HUES6 (cell line): ENCODE results near the gene ZNF668.
A peak's percentile ranks its signal among the peaks of the same experiment; 100 is the strongest.

ENCODE experiments used
- H3K27ac ChIP-seq: 2 replicates; pipeline ENCODE4 v1.7.0; 2013; ENCODE audit warnings: low read depth, mild to moderate bottlenecking, low read length, inconsistent platforms
- H3K27me3 ChIP-seq: 2 replicates; pipeline ENCODE4 v1.6.1; 2013; ENCODE audit warnings: low read length; ENCODE audit not compliant: control insufficient read depth, insufficient read depth
- H3K36me3 ChIP-seq: 2 replicates; pipeline ENCODE4 v1.6.1; 2013; ENCODE audit warnings: low read length; ENCODE audit not compliant: control insufficient read depth, insufficient read depth
- H3K4me1 ChIP-seq: 2 replicates; pipeline ENCODE4 v1.6.1; 2013; ENCODE audit warnings: low read length; ENCODE audit not compliant: control insufficient read depth, insufficient read depth
- H3K4me3 ChIP-seq: 2 replicates; pipeline ENCODE4 v1.5.1; 2013; ENCODE audit warnings: low read depth, low read length
- H3K9ac ChIP-seq: one replicate; pipeline ENCODE4 v1.6.1; 2013; ENCODE audit warnings: mild to moderate bottlenecking, low read length
- H3K9me3 ChIP-seq: 2 replicates; pipeline ENCODE4 v1.6.1; 2013; ENCODE audit warnings: low read depth, low read length; ENCODE audit not compliant: control insufficient read depth, insufficient read depth

The ZNF668 gene

DNA sequence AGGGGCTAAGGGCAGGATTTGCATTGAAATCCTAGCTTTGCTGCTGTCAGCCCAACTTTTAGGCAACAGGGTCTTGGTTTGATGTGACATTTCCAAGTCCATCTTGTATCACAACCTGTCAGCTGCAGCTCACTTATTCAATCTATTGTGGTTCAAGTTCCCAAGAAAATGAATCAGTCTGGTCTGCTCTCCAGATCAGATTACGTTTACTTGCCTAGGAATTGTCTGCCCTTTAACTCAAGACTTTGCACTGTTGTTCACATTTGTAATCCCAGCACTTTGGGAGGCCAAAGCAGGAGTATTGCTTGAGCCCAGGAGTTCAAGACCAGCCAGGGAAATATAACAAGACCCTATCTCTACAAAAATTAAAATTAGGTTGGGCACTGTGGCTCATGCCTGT, 30.7 kb downstream of the ZNF668 start:
- H3K36me3 ChIP-seq: peaks cover 13% of the 10 kb centered on the region
- H3K4me1 ChIP-seq: no peaks in the 10 kb centered on the region
- no peak overlapping the region for H3K9ac ChIP-seq
- no peaks in the 10 kb centered on the region for H3K9me3 ChIP-seq
- no peaks in the 10 kb centered on the region for H3K27me3 ChIP-seq
- no peak overlapping the region for H3K27ac ChIP-seq
- H3K4me3 ChIP-seq: no peak overlapping the region

DNA sequence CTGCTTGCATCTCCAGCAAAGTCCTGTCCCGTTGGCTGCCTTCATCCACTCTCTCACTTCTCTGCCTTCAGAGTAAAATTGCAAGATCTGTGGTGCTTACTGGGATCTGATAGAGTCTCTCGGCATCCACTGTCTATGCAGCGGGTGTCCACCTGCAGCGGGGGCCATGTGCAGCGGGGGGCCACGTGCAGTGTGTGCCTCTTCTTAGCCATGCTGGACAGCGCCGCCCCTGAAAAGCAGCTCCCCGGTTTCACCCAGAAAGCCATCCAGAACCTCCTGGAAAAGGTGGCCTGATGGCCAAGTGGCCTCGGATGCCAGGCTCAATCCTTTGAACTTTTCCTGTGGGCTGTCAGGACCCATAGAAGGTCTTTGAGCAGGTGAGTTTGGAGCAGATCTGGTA, 31.2 kb downstream of the ZNF668 start:
- H3K9ac ChIP-seq: no peak overlapping the region
- H3K9me3 ChIP-seq: no peaks in the 10 kb centered on the region
- H3K4me3 ChIP-seq: peak overlapping the region; percentile 53; the same call in 1 of the 2 replicates
- H3K27ac ChIP-seq: no peak overlapping the region
- no peaks in the 10 kb centered on the region for H3K27me3 ChIP-seq
- peaks cover 13% of the 10 kb centered on the region for H3K36me3 ChIP-seq
- H3K4me1 ChIP-seq: no peaks in the 10 kb centered on the region

DNA sequence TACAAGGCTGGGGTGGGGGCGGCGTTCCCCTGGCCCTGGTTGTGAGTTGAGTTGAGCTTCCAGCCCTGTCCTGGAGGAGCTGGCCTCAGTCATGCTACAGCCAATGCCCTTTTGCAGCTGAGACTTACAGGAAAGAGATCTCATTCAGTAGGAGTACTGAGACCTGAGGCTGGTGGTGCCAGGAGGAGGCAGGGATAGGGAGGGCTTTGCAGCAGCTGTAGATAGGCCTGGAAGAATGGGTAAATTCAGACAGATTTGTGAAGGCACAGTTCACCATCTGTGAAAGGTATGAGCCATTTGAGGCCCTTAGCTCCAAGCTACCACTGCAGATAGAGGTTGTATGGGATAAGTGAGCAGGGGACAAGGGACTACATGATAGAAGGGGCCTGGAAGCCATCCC, 35.0 kb downstream of the ZNF668 start:
- no peak overlapping the region for H3K4me3 ChIP-seq

DNA sequence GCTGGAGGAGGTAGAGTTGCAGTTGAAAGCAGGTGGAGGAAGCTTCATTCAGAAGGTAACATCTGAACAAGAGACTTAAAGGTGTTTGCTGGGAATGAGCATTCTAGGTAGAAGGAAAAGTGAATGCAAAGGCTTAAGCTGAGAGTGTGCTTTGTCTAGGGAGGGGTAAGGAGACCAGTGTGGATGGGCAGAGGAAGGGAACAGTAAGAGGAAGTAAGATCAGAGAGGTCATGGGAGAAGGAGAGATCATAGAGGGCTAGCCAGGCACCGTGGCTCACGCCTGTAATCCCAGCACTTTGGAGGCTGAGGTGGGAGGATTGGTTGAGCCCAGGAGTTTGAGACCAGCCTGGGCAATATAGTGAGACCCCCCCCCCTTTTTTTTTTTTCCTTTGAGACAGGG, 37.3 kb downstream of the ZNF668 start:
- Histone ChIP-seq H3K4me3 (no peak overlapping the region), H3K27me3 (no peaks in the 10 kb centered on the region), H3K9me3 (no peaks in the 10 kb centered on the region), H3K4me1 (peaks cover 5% of the 10 kb centered on the region; the same call in 1 of the 2 replicates), H3K9ac (no peak overlapping the region), H3K27ac (no peak overlapping the region), H3K36me3 (peaks cover 13% of the 10 kb centered on the region)

More for the DNA sequence above, 35.0 kb downstream of the ZNF668 start:
- Histone ChIP-seq H3K4me1 (no peaks in the 10 kb centered on the region), H3K9ac (no peak overlapping the region), H3K27me3 (no peaks in the 10 kb centered on the region), H3K9me3 (no peaks in the 10 kb centered on the region), H3K36me3 (peaks cover 13% of the 10 kb centered on the region), H3K27ac (no peak overlapping the region)

- Histone ChIP-seq H3K27ac (no peak overlapping the region), H3K36me3 (peaks cover under 1% of the 10 kb centered on the region; the same call in 1 of the 2 replicates), H3K4me1 (peaks cover 5% of the 10 kb centered on the region; the same call in 1 of the 2 replicates), H3K9me3 (no peaks in the 10 kb centered on the region), H3K27me3 (no peaks in the 10 kb centered on the region), H3K4me3 (peak overlapping the region; percentile 87), H3K9ac (peak overlapping the region; percentile 62)
Measured at GRCh38 chr16:31033709-31034492, 40.1 kb downstream of the ZNF668 start.

DNA sequence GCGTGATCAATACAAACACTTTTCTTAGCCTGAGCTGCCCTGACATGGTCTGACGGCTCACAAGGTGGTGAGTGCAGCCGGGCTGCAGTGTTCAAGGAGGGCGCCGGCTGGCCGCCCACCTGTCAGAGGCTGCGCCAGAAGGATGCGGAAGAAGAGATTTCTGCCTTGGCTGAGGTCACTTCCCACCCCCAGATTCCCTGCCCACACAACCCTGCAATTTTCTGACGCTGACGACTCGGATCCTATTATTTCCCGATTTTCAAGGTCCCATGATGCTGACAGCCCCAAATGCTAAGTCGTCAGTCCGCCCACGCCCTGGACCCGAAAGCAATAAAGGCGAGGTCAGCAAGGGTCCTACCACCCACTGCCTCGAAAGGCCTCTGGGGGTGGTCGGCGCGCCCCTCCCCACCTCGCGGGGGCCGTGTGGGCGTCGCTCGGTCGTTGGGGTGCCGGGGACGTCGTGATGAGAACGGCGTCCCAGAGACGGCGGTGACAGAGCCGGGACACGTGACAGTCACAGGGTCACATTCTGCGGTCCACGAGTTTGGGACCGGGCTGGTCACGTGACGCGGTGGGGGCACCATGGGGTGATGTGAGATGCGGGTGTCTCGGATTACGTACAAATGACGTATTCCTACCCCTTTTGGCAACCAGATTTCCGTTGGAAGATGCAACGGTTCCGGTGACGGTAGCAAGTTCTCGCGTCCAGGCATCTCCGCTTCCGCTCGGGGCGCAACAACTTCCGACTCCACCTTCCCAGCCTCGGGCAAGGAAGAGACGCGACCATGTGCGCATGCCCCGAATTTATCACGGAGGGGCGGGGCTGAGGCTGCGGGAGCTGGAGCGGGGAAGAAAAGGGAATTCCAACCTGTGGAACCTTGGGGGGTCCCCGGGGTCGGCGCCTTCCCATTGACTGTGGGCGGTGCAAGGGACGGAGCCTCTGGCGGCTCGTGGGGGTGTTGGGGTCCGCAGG, 41.0 kb downstream of the ZNF668 start, which contains the start of gene STX4:
TSS of gene STX4 (plus strand) at position 823 of the 973 bp plus-strand sequence. CDS start 248 bp downstream, outside the sequence.
- no peaks in the 10 kb centered on the region for H3K9me3 ChIP-seq
- H3K4me3 ChIP-seq: peak within 1 kb of the TSS; percentile 87
- H3K4me1 ChIP-seq: peaks cover 5% of the 10 kb centered on the region; the same call in 1 of the 2 replicates
- no peaks in the 10 kb centered on the region for H3K36me3 ChIP-seq
- H3K9ac ChIP-seq: peak within 1 kb of the TSS; percentile 62
- H3K27me3 ChIP-seq: no peaks in the 10 kb centered on the region
- H3K27ac ChIP-seq: no peak within 1 kb of the TSS

GRCh38 chr16:31031276-31031675, 42.8 kb downstream of the ZNF668 start:
- H3K9ac ChIP-seq: no peak overlapping the region
- H3K4me1 ChIP-seq: peaks cover 5% of the 10 kb centered on the region; the same call in 1 of the 2 replicates
- no peak overlapping the region for H3K27ac ChIP-seq
- H3K36me3 ChIP-seq: no peaks in the 10 kb centered on the region
- H3K27me3 ChIP-seq: no peaks in the 10 kb centered on the region
- no peak overlapping the region for H3K4me3 ChIP-seq
- no peaks in the 10 kb centered on the region for H3K9me3 ChIP-seq

- Histone ChIP-seq H3K4me1 (peaks cover 12% of the 10 kb centered on the region; the same call in 1 of the 2 replicates), H3K27ac (no peak overlapping the region)
Measured at GRCh38 chr16:31029272-31029671, 44.8 kb downstream of the ZNF668 start.

GRCh38 chr16:31025339-31025738, 48.7 kb downstream of the ZNF668 start:
- no peak overlapping the region for H3K4me3 ChIP-seq
- no peak overlapping the region for H3K27ac ChIP-seq
- H3K9me3 ChIP-seq: no peaks in the 10 kb centered on the region
- no peak overlapping the region for H3K9ac ChIP-seq
- no peaks in the 10 kb centered on the region for H3K27me3 ChIP-seq
- H3K36me3 ChIP-seq: no peaks in the 10 kb centered on the region
- peaks cover 7% of the 10 kb centered on the region; the same call in 1 of the 2 replicates for H3K4me1 ChIP-seq

More at GRCh38 chr16:31029272-31029671, 44.8 kb downstream of the ZNF668 start:
- Histone ChIP-seq H3K36me3 (no peaks in the 10 kb centered on the region), H3K4me3 (no peak overlapping the region), H3K27me3 (no peaks in the 10 kb centered on the region), H3K9ac (no peak overlapping the region), H3K9me3 (no peaks in the 10 kb centered on the region)

GRCh38 chr16:31023627-31024226, 50.3 kb downstream of the ZNF668 start:
- no peaks in the 10 kb centered on the region for H3K27me3 ChIP-seq
- H3K4me3 ChIP-seq: no peak overlapping the region
- H3K4me1 ChIP-seq: peaks cover 7% of the 10 kb centered on the region; the same call in 1 of the 2 replicates
- H3K9me3 ChIP-seq: no peaks in the 10 kb centered on the region
- no peaks in the 10 kb centered on the region for H3K36me3 ChIP-seq
- no peak overlapping the region for H3K9ac ChIP-seq
- H3K27ac ChIP-seq: no peak overlapping the region
